ENCODE data around the gene FXYD7.
"Not testable (repeated sequence)": the region's sequence is repeated elsewhere in the genome, so short reads cannot be mapped to it uniquely, and the experiment has no call there.

Gene FXYD7
- long read RNA-seq, donor 1 = 0 reads
- long read RNA-seq, donor 2, partial matches to known transcripts = 0 of 2 reads
- long read RNA-seq, donor 2, other reads (novel, unspliced or antisense) = 0 of 2 reads
- long read RNA-seq, donor 3 = 0 reads
- long read RNA-seq, donor 4, partial matches to known transcripts = 0 of 1 reads
- long read RNA-seq, donor 4, other reads (novel, unspliced or antisense) = 0 of 1 reads
- long read RNA-seq, donor 5, partial matches to known transcripts = 0 of 1 reads
- long read RNA-seq, donor 5, other reads (novel, unspliced or antisense) = 0 of 1 reads
- long read RNA-seq, donor 6, partial matches to known transcripts = 0 of 1 reads
- long read RNA-seq, donor 6, other reads (novel, unspliced or antisense) = 0 of 1 reads
- long read RNA-seq, donor 7 = 0 reads
- long read RNA-seq, donor 8 = 0 reads

GRCh38 chr19:35143231-35143715, at the start of gene FXYD7:
Gene FXYD7 (plus strand): TSS chr19:35143255. CDS start chr19:35143334, 79 bp downstream.
- DNase-seq = no peak

DNA sequence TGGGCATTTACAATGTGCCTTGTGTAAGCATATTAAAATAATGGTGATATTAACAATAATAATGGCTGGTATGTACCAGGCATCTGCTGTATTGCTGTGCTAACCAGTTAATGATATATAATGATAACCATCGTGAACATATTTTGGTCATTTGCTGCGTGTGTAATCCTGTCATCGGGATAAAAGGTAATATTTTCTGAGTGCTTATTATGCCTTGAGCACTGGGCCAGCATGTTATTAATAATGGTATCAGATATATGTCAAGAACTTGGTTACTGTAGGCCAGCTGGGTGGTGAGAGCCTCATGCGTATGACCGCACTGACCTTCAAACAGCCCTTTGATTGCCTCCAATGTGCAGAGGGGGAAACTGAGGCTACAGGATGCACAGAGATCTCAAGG, 49.6 kb upstream of the FXYD7 start:
- no peak for DNase-seq

GRCh38 chr19:35093941-35094647, 49.0 kb upstream of the FXYD7 start:
- no peak for DNase-seq

GRCh38 chr19:35094656-35095055, 48.4 kb upstream of the FXYD7 start:
- no peak for DNase-seq

- no peak for DNase-seq
Measured at GRCh38 chr19:35095667-35096368, 47.2 kb upstream of the FXYD7 start.

- no peak for DNase-seq
Measured at GRCh38 chr19:35098413-35099049, 44.5 kb upstream of the FXYD7 start.

DNA sequence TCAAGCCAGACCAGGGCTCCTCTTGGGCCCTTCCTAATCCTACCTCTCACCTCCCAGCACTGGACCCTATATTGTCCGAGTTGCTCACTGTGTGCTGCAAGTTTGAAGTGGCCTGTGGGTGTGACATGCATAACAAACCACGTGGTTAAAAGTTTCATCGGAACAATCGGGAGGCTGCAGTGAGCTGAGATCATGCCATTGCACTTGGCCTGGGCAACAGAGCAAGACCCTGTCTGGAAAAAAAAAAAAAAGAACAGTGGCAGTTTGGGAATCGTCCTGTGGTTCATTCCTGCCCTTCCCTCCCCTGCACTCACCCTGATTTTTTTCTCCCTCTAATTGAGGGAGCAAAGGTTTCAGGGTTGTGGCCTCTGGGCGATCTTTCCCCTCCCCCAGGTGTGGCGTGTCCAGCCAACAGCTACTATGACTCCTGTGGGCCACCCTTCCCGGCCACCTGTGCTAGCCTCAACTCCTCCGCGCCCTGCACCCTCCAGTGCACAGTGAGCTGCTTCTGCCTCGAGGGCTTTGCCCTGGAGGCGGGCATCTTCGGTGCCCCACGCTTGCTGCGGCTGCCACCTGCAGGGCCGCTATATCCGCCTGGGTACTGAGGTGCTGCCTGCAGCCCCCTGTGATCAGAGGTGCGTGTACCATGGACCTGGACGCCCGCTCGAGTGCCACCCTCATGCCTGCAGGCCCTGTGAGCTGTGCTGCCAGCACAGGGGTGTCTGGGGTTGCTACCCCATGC, 43.7 kb upstream of the FXYD7 start:
- no peak for DNase-seq

GRCh38 chr19:35099897-35100275, 43.2 kb upstream of the FXYD7 start:
- DNase-seq = no peak

DNA sequence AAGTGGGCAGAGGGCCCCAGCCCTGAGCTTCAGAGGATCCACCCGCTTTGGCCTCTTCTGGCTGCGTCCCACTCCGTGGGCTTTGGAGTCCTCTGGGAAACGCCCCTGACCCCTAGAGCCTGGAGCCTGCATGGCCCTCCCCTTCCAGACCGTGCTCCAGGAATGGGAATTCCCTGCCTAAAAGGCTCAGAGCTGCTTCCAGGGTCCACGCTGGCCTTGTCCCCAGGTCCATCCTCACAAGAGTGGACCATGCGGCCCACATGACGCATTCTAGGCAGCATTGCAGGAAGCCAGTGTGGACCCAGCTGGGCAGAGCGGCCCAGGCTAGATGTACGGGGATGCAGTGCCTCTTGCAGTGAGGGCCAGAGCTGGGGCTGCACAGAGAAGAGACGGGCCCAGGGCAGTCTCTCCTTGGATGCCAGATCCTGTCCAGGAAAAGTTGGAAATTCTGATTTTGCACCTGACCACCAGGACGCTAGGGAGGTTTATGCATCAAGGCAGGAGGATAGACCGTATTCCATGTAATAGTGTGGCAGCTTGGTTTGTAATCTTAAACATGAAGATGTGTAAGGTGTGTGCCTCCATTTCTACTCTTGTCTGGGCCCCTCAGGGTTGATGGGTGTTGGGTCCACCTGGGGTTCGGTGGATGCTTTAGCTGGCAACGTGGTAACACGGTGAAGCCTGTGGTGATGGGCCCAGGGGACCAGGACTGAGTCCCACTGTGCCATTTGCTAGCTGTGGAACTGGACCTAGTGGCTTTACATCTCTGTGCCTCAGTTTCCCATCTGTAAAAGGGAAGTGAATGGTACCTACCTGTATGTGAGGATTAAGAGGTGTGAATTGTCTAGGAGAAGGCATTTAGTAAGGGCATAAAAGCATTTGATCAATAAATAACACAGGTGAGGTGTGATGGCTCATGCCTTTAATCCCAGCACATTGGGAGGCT, 42.2 kb upstream of the FXYD7 start:
- DNase-seq = no peak

DNA sequence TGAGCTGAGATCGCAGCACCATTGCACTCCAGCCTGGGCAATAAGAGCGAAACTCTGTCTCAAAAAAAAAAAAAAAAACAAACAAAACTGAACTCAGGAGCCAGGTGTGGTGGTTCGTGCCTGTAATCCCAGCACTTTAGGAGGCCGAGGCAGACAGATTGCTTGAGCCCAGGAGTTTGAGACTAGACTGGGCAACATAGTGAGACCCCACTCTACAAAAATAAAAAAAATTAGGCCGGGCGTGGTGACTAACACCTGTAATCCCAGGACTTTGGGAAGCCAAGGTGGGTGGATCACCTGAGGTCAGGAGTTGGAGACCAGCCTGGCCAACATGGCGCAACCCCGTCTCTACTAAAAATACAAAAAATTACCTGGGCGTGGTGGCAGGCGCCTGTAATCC, 41.1 kb upstream of the FXYD7 start:
- DNase-seq = not testable (repeated sequence)

GRCh38 chr19:35103614-35104013, 39.4 kb upstream of the FXYD7 start:
- DNase-seq = not testable (repeated sequence)

GRCh38 chr19:35104361-35104760, 38.7 kb upstream of the FXYD7 start:
- DNase-seq = no peak

DNA sequence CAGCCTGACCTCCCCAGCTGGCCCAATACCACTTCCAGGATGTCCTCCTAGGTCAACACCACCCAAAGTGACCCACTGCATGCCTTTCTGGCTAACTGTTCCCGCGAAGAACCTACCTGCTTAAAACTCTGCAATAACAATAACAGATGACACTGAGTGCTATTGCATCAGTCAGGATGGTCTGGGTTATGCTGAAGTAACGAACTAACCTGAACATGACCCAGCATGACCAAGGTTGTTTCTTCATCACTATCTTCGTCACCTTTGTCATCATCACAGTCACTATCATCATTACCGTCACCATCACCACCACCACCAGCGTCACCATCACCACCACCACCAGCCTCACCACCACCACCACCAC, 38.0 kb upstream of the FXYD7 start:
- DNase-seq = no peak

DNA sequence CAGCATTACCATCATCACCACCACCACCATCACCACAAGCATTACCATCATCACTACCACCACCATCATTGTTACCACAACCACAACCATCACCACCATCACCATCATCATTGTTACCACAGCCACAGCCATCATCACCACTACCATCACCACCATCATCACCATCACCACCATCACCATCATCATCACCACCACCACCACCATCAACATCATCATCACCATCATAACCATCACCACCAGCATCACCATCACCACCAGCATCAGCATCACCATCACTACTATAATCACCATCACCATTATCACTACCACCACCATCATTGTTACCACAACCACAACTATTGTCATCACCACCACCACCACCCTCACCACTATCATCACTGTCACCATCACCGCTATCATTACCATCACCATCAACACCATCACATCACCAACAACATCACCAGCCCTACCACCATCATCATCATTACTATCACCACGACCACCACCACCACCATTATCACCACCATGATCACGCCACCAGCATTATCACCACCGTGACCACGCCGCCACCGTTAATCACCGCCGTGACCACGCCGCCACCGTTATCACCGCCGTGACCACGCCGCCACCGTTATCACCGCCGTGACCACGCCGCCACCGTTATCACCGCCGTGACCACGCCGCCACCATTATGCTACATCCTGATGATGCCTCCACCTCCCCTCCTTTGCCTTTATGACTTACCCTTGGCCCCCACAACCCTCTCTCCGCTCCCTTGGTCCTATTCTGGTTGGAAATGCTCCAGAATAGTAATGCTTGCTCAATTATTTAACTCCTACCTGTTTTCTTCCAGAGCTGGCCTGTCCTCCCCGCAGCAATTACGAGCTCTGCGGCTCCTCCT, 37.4 kb upstream of the FXYD7 start:
- no peak for DNase-seq

GRCh38 chr19:35106291-35106583, 36.8 kb upstream of the FXYD7 start:
- no peak for DNase-seq

- no peak for DNase-seq
Measured at GRCh38 chr19:35106898-35107541, 36.0 kb upstream of the FXYD7 start.

GRCh38 chr19:35107545-35107944, 35.5 kb upstream of the FXYD7 start:
- DNase-seq = no peak

DNA sequence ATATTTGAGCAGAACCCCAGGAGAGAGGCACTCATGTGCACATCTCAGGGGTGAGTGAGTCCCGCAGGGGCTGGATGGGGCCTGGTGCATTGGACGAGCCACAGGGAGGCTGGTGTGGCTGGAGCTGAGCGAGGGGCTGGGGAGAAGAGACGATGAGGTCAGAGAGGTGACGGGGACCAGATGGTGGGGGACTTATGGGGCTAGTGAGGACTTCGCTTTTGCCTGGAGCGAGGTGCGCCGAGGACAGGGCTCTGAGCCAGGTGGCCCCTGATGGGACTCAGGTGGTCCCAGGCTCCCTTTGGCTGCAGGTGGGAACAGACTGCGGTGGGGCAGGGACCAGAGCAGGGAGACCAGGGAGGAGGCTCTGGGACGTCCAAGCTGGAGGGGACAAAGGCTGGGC, 34.3 kb upstream of the FXYD7 start:
- no peak for DNase-seq

- DNase-seq = no peak
Measured at GRCh38 chr19:35109395-35110112, 33.5 kb upstream of the FXYD7 start.

All from right kidney (tissue), 9 donors.